Measurements from ENCODE around the gene CHCHD10.

The CHCHD10 gene

GRCh38 chr22:23780146-23780748 lies 12.5 kb upstream of the CHCHD10 start:
- DNase-seq (no peak), ATAC-seq (no peak)
- Mint-ChIP-seq H3K9me3 (no peaks in the 10 kb centered on the region), H3K4me1 (peaks cover 8% of the 10 kb centered on the region), H3K4me3 (no peak overlapping the region), H3K27ac (no peak overlapping the region), H3K27me3 (no peaks in the 10 kb centered on the region)

DNA sequence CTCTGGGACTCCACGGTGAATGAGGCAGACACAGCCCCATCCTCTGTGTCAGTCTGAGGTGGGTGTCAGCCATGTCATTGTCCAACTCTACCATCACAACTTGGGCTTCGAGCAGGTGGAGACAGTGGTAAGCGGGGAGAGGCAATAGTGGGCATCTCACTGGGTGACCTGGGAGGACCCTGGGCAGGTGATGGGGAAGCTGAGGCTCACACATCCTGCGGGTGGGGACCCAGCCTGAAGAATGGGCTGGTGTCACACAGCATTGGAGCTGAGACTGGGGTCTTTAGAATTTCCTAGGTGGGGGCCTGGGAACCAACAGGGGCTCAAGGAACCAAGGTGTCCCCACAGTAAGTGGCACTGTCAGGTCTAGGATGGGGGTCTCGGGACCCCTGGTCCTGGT lies 12.0 kb upstream of the CHCHD10 start:
- Mint-ChIP-seq H3K27me3 (no peaks in the 10 kb centered on the region), H3K27ac (peak overlapping the region; percentile 14 to 57), H3K9me3 (no peaks in the 10 kb centered on the region), H3K4me1 (peaks cover 8% of the 10 kb centered on the region), H3K4me3 (no peak overlapping the region)
- ATAC-seq, result no peak
- no peak for DNase-seq

DNA sequence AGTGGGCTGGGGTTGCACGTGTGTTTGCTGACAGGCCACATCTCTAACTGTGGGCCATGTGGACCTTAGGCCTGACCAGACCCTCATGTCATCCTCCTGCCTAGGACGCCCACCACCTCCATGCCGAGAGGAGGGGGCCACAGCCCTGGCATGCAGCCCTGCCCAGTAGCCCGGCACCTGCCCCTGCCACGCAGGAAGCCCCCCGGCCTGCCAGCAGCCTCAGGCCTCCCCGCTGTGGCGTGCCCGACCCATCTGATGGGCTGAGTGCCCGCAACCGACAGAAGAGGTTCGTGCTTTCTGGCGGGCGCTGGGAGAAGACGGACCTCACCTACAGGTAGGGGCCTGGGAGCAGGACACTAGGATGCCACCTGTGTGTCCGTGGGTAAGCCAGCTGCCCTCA lies 11.3 kb upstream of the CHCHD10 start:
- Mint-ChIP-seq H3K27ac (no peak overlapping the region), H3K4me1 (peaks cover 2% of the 10 kb centered on the region), H3K9me3 (no peaks in the 10 kb centered on the region), H3K4me3 (no peak overlapping the region), H3K27me3 (no peaks in the 10 kb centered on the region)
- no peak for ATAC-seq
- no peak for DNase-seq

DNA sequence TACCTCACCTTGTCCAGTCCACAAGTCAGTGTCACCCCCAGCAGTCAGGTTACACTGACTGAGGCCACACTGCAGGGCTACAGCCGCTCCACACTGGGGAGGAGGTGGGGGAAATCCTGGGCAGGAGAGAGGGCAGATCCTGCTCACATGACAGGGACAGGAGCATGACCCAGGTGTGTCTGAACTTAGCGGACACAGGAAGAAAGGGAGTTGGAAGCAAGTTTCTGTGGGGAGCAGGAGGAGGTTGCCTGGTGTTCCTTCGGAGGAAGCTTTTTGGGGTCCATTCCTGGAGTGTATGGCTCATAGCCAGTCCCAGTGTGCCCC lies 10.8 kb upstream of the CHCHD10 start:
- ATAC-seq, result no peak
- H3K4me1 Mint-ChIP-seq, result no peaks in the 10 kb centered on the region
- H3K27ac Mint-ChIP-seq, result no peak overlapping the region
- no peaks in the 10 kb centered on the region for H3K27me3 Mint-ChIP-seq
- no peak for DNase-seq
- no peak overlapping the region for H3K4me3 Mint-ChIP-seq
- no peaks in the 10 kb centered on the region for H3K9me3 Mint-ChIP-seq

GRCh38 chr22:23777776-23778576 lies 10.2 kb upstream of the CHCHD10 start:
- no peak overlapping the region for H3K4me3 Mint-ChIP-seq
- H3K9me3 Mint-ChIP-seq, result no peaks in the 10 kb centered on the region
- H3K27me3 Mint-ChIP-seq, result peaks cover 5% of the 10 kb centered on the region
- peaks cover 5% of the 10 kb centered on the region for H3K4me1 Mint-ChIP-seq
- ATAC-seq (no peak), DNase-seq (no peak)
- no peak overlapping the region for H3K27ac Mint-ChIP-seq

- DNase-seq (no peak), ATAC-seq (no peak)
- H3K4me1 Mint-ChIP-seq, result peaks cover 18% of the 10 kb centered on the region
- H3K27ac Mint-ChIP-seq, result no peak overlapping the region
- H3K9me3 Mint-ChIP-seq, result no peaks in the 10 kb centered on the region
- H3K4me3 Mint-ChIP-seq, result no peak overlapping the region
- peaks cover 7% of the 10 kb centered on the region for H3K27me3 Mint-ChIP-seq
Observed at GRCh38 chr22:23775779-23776375, 8.1 kb upstream of the CHCHD10 start.

- peaks cover 24% of the 10 kb centered on the region for H3K4me1 Mint-ChIP-seq
- no peak overlapping the region for H3K4me3 Mint-ChIP-seq
- peak overlapping the region in 1 of 2 donors; percentile 69 for H3K27ac Mint-ChIP-seq
- peaks cover 7% of the 10 kb centered on the region for H3K27me3 Mint-ChIP-seq
- DNase-seq, result no peak
- H3K9me3 Mint-ChIP-seq, result no peaks in the 10 kb centered on the region
- ATAC-seq, result no peak
Observed at GRCh38 chr22:23774922-23775436, 7.2 kb upstream of the CHCHD10 start.

GRCh38 chr22:23774114-23774921 lies 6.5 kb upstream of the CHCHD10 start:
- peaks cover 7% of the 10 kb centered on the region for H3K27me3 Mint-ChIP-seq
- H3K4me1 Mint-ChIP-seq, result peaks cover 29% of the 10 kb centered on the region
- ATAC-seq, result no peak
- no peaks in the 10 kb centered on the region for H3K9me3 Mint-ChIP-seq
- no peak overlapping the region for H3K4me3 Mint-ChIP-seq
- H3K27ac Mint-ChIP-seq, result no peak overlapping the region
- DNase-seq, result no peak

DNA sequence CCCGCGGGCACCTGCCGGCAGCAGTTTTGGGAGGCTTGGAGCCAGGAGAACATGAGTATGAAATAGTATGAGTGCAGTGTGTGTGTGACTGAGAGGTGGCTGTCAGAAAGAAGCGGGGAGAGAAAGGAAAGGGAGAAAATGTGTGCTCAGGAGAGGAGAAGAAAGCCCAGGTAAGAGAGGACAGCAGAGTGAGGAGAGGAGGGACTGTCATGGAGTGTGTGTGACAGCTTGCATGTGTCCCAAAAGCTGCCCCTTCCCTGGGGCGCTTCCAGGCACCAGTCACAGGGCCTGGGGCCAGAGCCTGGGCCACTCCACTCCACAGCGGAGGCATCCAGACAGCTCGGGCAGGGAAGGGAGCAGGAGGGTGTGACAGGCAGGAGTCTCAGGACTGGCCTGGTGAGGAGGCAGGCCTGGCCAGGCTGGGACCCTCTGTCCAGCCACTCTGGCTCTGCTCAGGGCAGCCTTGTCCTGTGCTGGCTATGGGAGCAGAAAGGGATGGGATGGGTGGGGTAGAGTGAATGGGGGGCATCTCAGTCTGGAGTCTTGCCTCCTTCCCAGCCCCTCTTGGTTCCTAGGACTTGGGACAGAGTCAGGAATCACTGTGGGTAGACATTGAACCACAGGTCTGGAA lies 5.8 kb upstream of the CHCHD10 start:
- DNase-seq (no peak), ATAC-seq (no peak)
- peaks cover 7% of the 10 kb centered on the region for H3K27me3 Mint-ChIP-seq
- no peaks in the 10 kb centered on the region for H3K9me3 Mint-ChIP-seq
- peaks cover 35% of the 10 kb centered on the region for H3K4me1 Mint-ChIP-seq
- H3K4me3 Mint-ChIP-seq, result peak overlapping the region; percentile 0 to 46
- no peak overlapping the region for H3K27ac Mint-ChIP-seq

DNA sequence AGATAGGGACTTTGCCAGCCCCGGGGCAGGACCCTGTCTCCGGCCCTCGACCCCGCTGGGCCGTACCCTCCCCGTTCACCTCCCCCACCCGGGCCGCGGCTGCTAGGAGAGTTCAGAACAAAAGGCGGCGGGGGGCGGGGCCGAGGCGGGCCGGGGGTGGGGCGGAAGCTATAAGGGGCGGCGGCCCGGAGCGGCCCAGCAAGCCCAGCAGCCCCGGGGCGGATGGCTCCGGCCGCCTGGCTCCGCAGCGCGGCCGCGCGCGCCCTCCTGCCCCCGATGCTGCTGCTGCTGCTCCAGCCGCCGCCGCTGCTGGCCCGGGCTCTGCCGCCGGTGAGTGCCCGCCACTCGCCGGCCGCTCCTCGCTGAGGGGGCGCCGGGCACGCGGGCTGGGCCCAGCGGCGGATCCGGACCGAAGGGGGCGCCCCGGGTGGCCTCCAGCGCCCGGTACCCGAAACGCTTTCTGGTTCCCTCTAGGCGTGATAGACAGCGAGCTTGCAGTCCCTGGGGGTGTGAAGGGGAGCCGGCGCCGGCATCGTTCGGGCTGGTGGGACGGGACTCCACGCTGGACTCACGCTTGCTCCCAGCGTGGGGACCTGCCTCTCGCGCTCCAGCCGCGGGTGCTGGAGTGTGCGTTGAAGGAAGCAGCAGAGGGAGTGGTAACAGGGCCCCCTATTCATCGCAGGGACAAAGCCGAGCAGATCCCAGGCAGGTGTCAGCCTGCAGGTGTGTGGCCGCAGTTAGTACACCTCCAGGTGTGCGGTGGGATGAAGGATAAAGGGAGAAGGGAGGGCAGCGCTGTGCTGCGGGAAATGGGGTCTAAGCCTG lies 5.1 kb upstream of the CHCHD10 start, which contains the start of gene MMP11:
TSS of gene MMP11 (plus strand) at position 201 of the 825 bp plus-strand sequence. CDS start at position 223, 22 bp downstream.
- Mint-ChIP-seq H3K9me3 (no peaks in the 10 kb centered on the region), H3K27me3 (peaks cover 7% of the 10 kb centered on the region), H3K27ac (peak within 1 kb of the TSS in 1 of 2 donors; percentile 20), H3K4me3 (peak within 1 kb of the TSS; percentile 72 to 75), H3K4me1 (peaks cover 42% of the 10 kb centered on the region)
- ATAC-seq (peak; percentile 64), DNase-seq (peak; percentile 32 to 51)

- no peak overlapping the region for H3K27ac Mint-ChIP-seq
- peaks cover 7% of the 10 kb centered on the region for H3K27me3 Mint-ChIP-seq
- peak overlapping the region; percentile 72 to 75 for H3K4me3 Mint-ChIP-seq
- H3K4me1 Mint-ChIP-seq, result peaks cover 43% of the 10 kb centered on the region
- no peaks in the 10 kb centered on the region for H3K9me3 Mint-ChIP-seq
- DNase-seq (no peak), ATAC-seq (no peak)
Observed at GRCh38 chr22:23772315-23772648, 4.5 kb upstream of the CHCHD10 start.

DNA sequence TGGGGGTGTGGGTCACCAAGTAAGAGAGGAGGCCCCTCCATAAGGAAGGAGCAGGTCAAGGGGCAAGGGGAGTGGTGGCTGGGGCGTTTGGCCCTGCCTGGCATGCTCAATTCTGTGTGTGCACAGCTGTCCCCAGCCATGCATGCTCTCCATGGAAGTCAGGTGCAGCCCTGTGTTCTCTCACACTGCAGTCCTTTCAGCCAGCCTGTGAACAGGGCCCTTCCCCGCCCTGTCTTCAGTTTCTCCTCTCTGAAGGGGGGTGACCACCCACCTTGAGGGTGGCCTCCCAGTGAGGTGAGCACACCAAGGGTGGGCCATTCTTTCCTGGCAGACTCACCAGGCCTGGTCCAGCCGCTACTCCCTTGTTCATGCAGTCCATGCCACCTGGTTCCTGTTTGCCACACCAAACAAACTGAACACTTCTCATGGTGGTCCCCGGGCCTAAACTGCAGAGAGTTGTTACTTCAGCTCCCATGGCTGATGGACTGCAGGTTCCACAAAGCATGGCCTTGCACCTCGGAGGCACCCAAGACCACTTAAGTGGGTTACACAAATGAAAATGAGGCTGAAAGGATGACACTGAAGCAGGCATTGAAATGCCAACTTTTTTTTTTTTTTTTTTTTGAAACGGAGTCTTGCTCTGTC lies 1.7 kb upstream of the CHCHD10 start:
- Mint-ChIP-seq H3K27ac (no peak overlapping the region), H3K27me3 (peaks cover 7% of the 10 kb centered on the region)

GRCh38 chr22:23767303-23767672 lies 484 bp downstream of the CHCHD10 start:
- Mint-ChIP-seq H3K27me3 (no peaks in the 10 kb centered on the region), H3K4me1 (peaks cover 83% of the 10 kb centered on the region), H3K27ac (peak overlapping the region in 1 of 2 donors; percentile 95), H3K9me3 (no peaks in the 10 kb centered on the region), H3K4me3 (peak overlapping the region; percentile 88 to 95)
- ATAC-seq (peak; percentile 1), DNase-seq (no peak)

More for the DNA sequence above, 1.7 kb upstream of the CHCHD10 start:
- Mint-ChIP-seq H3K4me1 (peaks cover 68% of the 10 kb centered on the region), H3K9me3 (no peaks in the 10 kb centered on the region), H3K4me3 (no peak overlapping the region)
- ATAC-seq (no peak), DNase-seq (no peak)

Data from stimulated activated naive CD8-positive, alpha-beta T cell treated with anti-CD3 and anti-CD28 coated beads, Interleukin-15, amount 100 ng/mL, for 72 hours (primary cell).